ENCODE results near the gene ERLIN1. TPM values are rescaled to one million over a fixed set of nuclear protein-coding genes. Genes with fewer than 3 reads are reported as not detected.

The ERLIN1 gene
- total and polyA plus RNA-seq, 4 donors, result 21.7 to 85.4 (median 70.0) TPM

DNA sequence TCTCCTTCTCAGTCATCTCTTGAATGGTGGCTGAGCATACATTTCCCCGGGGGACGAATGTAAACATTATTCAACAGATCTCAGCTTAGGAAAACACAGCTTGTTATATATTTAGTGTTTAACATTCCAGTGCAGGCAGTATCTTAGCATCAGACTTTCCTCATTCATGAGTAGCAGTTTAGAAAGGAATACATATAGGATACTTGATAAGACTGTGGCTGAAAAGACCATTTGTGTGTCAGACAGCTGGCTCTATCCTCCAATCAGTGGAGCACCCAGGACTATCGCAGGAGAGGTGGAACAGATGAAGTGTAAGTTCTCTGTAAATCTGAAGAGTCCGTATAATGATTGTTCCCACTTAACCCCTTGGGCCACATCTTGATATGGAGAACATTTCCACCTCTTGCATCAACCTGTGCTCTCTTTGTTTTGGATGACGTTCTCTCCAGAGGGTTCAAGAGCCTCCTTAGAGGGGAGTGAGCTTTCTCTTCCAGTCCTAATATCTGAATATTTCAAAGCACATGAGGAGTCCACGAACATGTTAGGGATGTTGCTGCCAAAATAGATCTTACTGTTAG, 34.0 kb downstream of the ERLIN1 start:
- 93% methylated on average over 6 of the region's 6 CpGs for WGBS

DNA sequence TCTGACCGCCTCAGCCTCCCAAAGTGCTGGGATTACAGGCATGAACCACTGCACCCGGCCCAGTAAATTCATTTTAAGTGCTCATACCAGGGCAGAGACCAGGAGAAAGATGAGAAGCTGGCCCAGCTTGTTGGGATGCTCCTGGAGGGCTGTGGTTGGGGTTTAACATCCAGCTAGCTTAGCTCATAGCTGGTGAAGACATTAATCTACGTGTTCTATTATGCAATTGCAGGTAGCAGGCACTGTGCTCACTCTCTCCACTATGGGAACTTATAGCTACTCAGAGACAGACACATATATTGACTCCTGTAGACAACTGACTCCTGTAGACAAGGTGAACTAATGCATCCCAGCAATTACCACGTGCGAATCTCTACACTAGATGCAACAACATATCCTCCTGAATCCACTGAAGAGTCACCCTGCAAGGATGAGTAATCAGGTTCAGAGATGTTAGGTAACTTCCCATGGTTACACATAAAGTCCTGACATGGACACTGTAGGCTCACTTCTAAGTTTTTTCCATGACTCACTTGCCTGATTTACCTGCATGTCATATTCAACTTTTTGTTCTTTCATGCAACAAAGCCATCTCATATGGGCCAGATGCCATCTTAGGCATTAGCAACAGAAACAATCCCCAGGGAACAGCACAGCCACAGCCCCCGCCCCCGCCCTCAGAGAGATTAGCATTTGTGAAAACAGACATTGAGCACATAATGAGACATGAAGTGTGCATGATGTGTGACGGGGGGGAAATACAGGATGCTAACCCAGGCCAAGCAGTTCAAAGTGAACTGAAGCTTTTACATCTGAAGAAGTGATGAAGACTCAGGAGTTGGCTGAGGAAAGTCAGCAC, 37.2 kb downstream of the ERLIN1 start:
- Histone ChIP-seq H3K27ac (ENCODE audit: low read depth in 1 of 2, low read length in 2 of 2) (peak overlapping the region; percentile 36 to 57), H3K4me1 (ENCODE audit: control insufficient read depth in 4 of 4, insufficient read depth in 4 of 4, low read length in 3 of 4) (peaks cover 0 to 7% (median 3%) of the 10 kb centered on the region in 4 donors), H3K27me3 (ENCODE audit: control insufficient read depth in 4 of 4, insufficient read depth in 4 of 4, low read length in 3 of 4) (no peaks in the 10 kb centered on the region), H3K9me3 (ENCODE audit: control insufficient read depth in 4 of 4, low read length in 3 of 4) (no peaks in the 10 kb centered on the region), H3K9ac (ENCODE audit: low read depth in 1 of 2, low read length in 2 of 2) (no peak overlapping the region), H3K36me3 (ENCODE audit: control insufficient read depth in 4 of 4, insufficient read depth in 3 of 4, low read depth in 1 of 4, low read length in 3 of 4) (peaks cover 6 to 34% (median 29%) of the 10 kb centered on the region in 4 donors), H3K4me3 (ENCODE audit: low read depth in 1 of 3, low read length in 3 of 3) (no peak overlapping the region)
- TF ChIP-seq, protein P1, sequence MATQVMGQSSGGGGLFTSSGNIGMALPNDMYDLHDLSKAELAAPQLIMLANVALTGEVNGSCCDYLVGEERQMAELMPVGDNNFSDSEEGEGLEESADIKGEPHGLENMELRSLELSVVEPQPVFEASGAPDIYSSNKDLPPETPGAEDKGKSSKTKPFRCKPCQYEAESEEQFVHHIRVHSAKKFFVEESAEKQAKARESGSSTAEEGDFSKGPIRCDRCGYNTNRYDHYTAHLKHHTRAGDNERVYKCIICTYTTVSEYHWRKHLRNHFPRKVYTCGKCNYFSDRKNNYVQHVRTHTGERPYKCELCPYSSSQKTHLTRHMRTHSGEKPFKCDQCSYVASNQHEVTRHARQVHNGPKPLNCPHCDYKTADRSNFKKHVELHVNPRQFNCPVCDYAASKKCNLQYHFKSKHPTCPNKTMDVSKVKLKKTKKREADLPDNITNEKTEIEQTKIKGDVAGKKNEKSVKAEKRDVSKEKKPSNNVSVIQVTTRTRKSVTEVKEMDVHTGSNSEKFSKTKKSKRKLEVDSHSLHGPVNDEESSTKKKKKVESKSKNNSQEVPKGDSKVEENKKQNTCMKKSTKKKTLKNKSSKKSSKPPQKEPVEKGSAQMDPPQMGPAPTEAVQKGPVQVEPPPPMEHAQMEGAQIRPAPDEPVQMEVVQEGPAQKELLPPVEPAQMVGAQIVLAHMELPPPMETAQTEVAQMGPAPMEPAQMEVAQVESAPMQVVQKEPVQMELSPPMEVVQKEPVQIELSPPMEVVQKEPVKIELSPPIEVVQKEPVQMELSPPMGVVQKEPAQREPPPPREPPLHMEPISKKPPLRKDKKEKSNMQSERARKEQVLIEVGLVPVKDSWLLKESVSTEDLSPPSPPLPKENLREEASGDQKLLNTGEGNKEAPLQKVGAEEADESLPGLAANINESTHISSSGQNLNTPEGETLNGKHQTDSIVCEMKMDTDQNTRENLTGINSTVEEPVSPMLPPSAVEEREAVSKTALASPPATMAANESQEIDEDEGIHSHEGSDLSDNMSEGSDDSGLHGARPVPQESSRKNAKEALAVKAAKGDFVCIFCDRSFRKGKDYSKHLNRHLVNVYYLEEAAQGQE (IDR thresholded peaks at IDR 0.05), result peak; percentile 16
- TF ChIP-seq RAD21 (IDR thresholded peaks at IDR 0.05), result no peak
- 89% methylated on average over 8 of the region's 8 CpGs for WGBS
- DNase-seq (ENCODE audit: low spot score), result no peak

More for the DNA sequence above, 34.0 kb downstream of the ERLIN1 start:
- Histone ChIP-seq H3K36me3 (ENCODE audit: control insufficient read depth in 4 of 4, insufficient read depth in 3 of 4, low read depth in 1 of 4, low read length in 3 of 4) (peaks cover 13 to 60% (median 51%) of the 10 kb centered on the region in 4 donors), H3K27me3 (ENCODE audit: control insufficient read depth in 4 of 4, insufficient read depth in 4 of 4, low read length in 3 of 4) (no peaks in the 10 kb centered on the region), H3K4me1 (ENCODE audit: control insufficient read depth in 4 of 4, insufficient read depth in 4 of 4, low read length in 3 of 4) (peaks cover 0 to 6% (median 3%) of the 10 kb centered on the region in 4 donors), H3K9me3 (ENCODE audit: control insufficient read depth in 4 of 4, low read length in 3 of 4) (no peaks in the 10 kb centered on the region), H3K27ac (ENCODE audit: low read depth in 1 of 2, low read length in 2 of 2) (no peak overlapping the region), H3K4me3 (ENCODE audit: low read depth in 1 of 3, low read length in 3 of 3) (no peak overlapping the region), H3K9ac (ENCODE audit: low read depth in 1 of 2, low read length in 2 of 2) (no peak overlapping the region)
- TF ChIP-seq NR2F2 (IDR thresholded peaks at IDR 0.05) (no peak), TAF1 (conservative IDR thresholded peaks at IDR 0.05) (no peak), RXRA (IDR thresholded peaks at IDR 0.05) (no peak)
- DNase-seq (ENCODE audit: low spot score), result no peak

- Histone ChIP-seq H3K27ac (ENCODE audit: low read depth in 1 of 2, low read length in 2 of 2) (peak overlapping the region; percentile 28 to 65), H3K36me3 (ENCODE audit: control insufficient read depth in 4 of 4, insufficient read depth in 3 of 4, low read depth in 1 of 4, low read length in 3 of 4) (peaks cover 3 to 19% (median 16%) of the 10 kb centered on the region in 4 donors), H3K9ac (ENCODE audit: low read depth in 1 of 2, low read length in 2 of 2) (no peak overlapping the region), H3K27me3 (ENCODE audit: control insufficient read depth in 4 of 4, insufficient read depth in 4 of 4, low read length in 3 of 4) (no peaks in the 10 kb centered on the region), H3K9me3 (ENCODE audit: control insufficient read depth in 4 of 4, low read length in 3 of 4) (no peaks in the 10 kb centered on the region), H3K4me1 (ENCODE audit: control insufficient read depth in 4 of 4, insufficient read depth in 4 of 4, low read length in 3 of 4) (peaks cover 0 to 7% (median 4%) of the 10 kb centered on the region in 4 donors), H3K4me3 (ENCODE audit: low read depth in 1 of 3, low read length in 3 of 3) (no peak overlapping the region)
- WGBS, result 34% methylated on average over 2 of the region's 2 CpGs
- peak in 1 of 2 donors; percentile 29 for TF ChIP-seq RXRA (IDR thresholded peaks at IDR 0.05)
- TF ChIP-seq HNF4A (conservative IDR thresholded peaks at IDR 0.05), result no peak
- DNase-seq (ENCODE audit: low spot score), result no peak
Measured at GRCh38 chr10:100146875-100147650, 38.8 kb downstream of the ERLIN1 start.
